Mesodermal cell (in vitro differentiated cells): Measurements from ENCODE around the gene CCNO.

Source experiments
- H3K27ac ChIP-seq: 2 replicates; pipeline ENCODE4 v1.7.0; 2013; ENCODE audit warnings: mild to moderate bottlenecking, low read depth, low read length, moderate library complexity; ENCODE audit not compliant: severe bottlenecking
- H3K36me3 ChIP-seq: 2 replicates; pipeline ENCODE4 v1.7.1; 2013; ENCODE audit warnings: mild to moderate bottlenecking, low read length, moderate library complexity; ENCODE audit not compliant: control insufficient read depth, insufficient read depth
- H3K4me1 ChIP-seq: one replicate; pipeline ENCODE4 v1.7.1; 2013; ENCODE audit warnings: mild to moderate bottlenecking, low read length; ENCODE audit not compliant: insufficient read depth, control insufficient read depth, poor library complexity, severe bottlenecking
- H3K4me3 ChIP-seq: 2 replicates; pipeline ENCODE4 v1.7.0; 2013; ENCODE audit warnings: low read length, control low read depth, mild to moderate bottlenecking; ENCODE audit not compliant: insufficient read depth, poor library complexity, severe bottlenecking; ENCODE audit errors: extremely low read depth
- H3K9me3 ChIP-seq: 2 replicates; pipeline ENCODE4 v1.7.1; 2013; ENCODE audit warnings: mild to moderate bottlenecking, low read length, moderate library complexity; ENCODE audit not compliant: control insufficient read depth
- WGBS, 2 experiments: methylation state at CpG; one replicate each; pipeline ENCODE4 v1.1.5; 2013; ENCODE audit warnings: missing lambda C conversion rate in 2 of 2; ENCODE audit not compliant: insufficient coverage in 2 of 2; 5-methylcytosine and 5-hydroxymethylcytosine counted together

Gene CCNO

DNA sequence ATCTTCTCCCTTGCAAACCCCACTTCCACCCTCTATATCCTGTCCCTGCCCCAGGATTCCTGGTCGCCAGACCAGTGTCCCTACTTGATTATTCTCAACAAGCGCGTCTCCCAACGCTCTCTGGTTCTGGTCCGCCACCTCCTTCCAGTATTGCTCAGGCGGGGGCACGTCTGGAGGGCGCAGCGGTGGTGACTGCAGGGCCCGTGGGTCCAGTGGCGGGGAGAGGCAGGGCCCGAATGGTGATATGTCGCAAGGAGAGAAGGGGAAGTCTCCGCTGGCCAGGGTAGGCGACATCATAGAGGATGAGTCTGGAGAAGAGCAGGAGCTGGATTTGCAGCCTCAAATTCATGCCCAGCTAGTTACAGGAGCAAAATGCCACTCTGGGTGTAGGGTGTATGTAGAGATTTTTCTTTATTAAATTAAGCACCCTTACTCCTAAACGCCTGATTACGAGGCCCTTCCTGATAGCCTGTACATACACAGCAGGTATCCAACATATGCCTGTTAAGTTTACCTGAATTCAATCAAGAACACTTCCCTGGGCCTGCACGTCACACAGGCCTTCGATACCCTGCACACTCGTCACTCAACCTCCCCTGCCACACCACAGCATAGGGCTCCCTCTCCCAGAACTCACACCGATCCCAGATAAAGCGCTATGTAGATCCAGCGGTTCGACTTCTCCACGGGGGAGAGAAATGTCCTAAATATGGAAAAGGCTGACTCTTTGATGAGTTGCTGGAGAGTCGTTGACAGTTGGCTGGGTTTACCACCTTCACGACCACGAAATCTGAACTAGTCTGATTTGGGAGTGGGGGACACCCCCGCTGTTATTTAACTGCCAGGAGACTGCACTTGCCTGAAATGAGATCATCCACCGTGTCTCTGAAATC, 11.1 kb downstream of the CCNO start:
- no peak overlapping the region for H3K4me3 ChIP-seq

DNA sequence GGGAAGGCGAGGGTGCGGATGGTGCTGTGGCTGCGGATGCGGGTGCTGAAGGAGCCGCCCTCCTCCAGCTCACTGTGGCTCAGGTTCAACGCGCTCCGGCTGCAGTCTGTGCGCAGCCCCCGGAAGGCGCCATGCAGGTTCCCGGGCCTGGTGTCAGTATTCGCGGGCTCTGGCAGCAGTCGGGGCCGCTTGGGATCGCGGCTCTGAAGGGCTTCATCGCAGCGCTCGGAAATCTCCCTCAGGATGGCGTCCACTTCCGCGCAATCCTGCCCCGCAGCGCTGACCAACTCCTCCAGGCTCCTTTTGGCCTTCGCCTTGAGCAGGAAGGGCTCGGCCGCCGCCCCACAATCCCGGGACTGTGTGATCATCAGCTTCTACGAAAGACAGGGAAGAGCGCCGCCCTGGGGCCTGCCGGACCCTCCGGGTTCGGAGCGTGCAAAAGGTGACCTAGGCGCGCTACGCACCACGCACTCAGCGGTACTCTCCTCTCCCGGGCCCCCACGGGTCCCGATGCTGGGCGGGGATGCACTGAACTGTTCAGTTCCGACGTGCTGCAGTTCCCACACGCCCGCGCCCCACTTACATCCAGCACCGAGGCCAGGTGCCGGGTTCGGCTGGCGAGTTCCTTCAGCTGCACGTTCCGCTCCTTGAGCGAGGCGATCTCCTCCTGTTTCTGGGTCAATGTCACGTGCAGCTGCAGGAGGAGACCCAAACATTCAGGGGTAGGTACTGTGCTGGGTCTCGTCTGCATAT, 12.8 kb downstream of the CCNO start:
- H3K9me3 ChIP-seq, result no peaks in the 10 kb centered on the region
- 0 to 1% methylated on average over 52 to 56 of the region's 62 CpGs for WGBS, 2 experiments
- H3K4me1 ChIP-seq, result peaks cover 8% of the 10 kb centered on the region

More for the DNA sequence above, 11.1 kb downstream of the CCNO start:
- H3K27ac ChIP-seq, result no peak overlapping the region
- H3K36me3 ChIP-seq, result no peaks in the 10 kb centered on the region
- H3K9me3 ChIP-seq, result no peaks in the 10 kb centered on the region
- peaks cover 8% of the 10 kb centered on the region for H3K4me1 ChIP-seq
- WGBS, 2 experiments, result 8 to 16% methylated on average over 21 to 22 of the region's 30 CpGs

DNA sequence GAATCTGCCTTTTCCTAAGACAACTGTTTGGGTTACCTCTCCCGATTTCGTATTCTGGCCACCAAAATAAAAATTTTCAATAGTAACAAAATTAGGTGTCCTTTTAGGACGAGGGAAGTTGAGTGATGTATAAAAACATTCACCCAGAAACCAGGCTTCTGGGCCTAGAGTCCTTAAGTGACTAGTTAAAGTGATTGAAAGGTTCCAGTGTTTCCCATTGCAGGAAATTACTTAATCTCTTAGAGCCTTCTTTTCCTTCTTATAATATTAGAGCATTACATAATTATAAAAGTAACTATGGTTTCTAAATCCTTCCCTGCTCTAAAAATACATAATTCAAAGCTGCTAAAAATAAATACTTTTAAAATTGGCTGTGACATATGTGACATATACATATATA, 13.6 kb downstream of the CCNO start:
- Histone ChIP-seq H3K36me3 (no peaks in the 10 kb centered on the region), H3K4me1 (peaks cover 8% of the 10 kb centered on the region), H3K4me3 (no peak overlapping the region), H3K9me3 (no peaks in the 10 kb centered on the region), H3K27ac (no peak overlapping the region)
- no CpG with 5 or more reads among the region's 3 CpGs for WGBS, 2 experiments

More for the DNA sequence above, 12.8 kb downstream of the CCNO start:
- Histone ChIP-seq H3K27ac (no peak overlapping the region), H3K36me3 (no peaks in the 10 kb centered on the region), H3K4me3 (peak overlapping the region; percentile 40)

DNA sequence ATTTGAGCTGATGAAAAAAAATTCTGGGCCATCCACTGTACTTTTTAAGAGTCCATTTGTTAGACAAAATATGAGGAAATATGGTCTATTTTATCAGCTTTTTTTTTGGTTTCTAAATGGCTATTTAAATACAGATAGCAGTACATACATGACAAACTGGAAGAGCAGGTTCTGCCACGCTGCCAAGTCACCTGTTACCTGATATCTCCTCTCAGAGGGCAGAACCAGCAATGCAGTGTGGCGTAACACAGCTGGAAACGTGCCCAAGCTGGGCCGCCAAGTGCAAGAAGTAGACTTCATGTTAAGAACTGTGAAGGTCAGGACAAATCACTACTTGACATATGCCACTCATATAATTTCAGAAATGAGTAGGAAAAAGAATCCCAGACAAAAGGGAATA, 14.4 kb downstream of the CCNO start:
- no peak overlapping the region for H3K27ac ChIP-seq
- peaks cover 8% of the 10 kb centered on the region for H3K4me1 ChIP-seq
- no peak overlapping the region for H3K4me3 ChIP-seq
- H3K36me3 ChIP-seq, result no peaks in the 10 kb centered on the region
- WGBS, 2 experiments, result 58 to 66% methylated on average over 2 to 3 of the region's 4 CpGs
- no peaks in the 10 kb centered on the region for H3K9me3 ChIP-seq

DNA sequence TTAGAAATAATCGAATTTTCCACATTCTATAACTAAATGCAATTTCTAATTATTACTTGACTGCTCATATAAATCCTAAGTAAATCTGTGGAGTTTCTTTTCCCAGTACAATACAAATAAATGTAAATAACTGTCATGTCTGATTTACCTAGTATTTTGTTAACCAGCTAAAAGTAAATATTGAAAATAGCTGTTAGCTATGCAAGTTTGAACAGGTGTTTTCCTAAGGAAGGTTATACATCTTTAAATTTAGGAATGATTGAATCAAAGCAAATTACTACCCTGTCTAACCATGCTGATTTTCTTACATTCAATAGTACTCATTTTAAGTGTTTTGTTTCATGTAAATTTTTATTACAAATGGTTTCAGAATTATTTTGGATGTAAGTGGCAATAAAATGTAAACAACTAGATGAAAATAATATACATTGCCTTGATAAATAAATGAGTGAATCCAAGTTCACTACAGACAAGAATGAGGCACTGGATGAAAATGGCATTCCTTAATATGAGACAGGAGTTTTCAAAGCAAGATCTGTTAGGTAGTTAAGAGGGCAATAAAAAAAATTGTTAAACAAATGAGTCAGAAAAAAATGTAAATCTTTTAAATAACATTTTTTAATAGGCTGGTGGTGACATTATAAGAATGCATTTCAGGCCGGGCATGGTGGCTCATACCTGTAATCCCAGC, 22.1 kb downstream of the CCNO start:
- 60% methylated on average over 1 of the region's 2 CpGs; no CpG with 5 or more reads in 1 of the 2 experiments for WGBS, 2 experiments
- no peaks in the 10 kb centered on the region for H3K4me1 ChIP-seq

DNA sequence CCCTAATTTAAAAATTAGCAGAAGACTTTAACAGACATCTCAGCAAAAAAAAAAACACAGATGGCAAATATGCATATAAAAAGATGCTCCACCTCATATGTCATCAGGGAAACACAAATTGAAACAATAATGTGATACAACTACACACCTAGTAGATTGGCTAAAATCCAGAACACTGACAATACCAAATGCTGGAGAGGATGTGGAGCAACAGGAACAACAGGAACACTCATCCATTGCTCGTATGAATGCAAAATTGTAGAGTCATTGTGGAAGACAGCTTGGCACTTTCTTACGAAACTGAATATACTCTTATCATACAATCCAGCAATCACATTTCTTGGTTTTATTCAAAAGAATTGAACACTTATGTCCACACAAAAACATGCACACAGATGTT, 28.4 kb downstream of the CCNO start:
- Histone ChIP-seq H3K4me1 (no peaks in the 10 kb centered on the region), H3K36me3 (no peaks in the 10 kb centered on the region), H3K4me3 (no peak overlapping the region), H3K9me3 (no peaks in the 10 kb centered on the region), H3K27ac (no peak overlapping the region)
- 89% methylated on average over 2 of the region's 2 CpGs; no CpG with 5 or more reads in 1 of the 2 experiments for WGBS, 2 experiments

More for the DNA sequence above, 22.1 kb downstream of the CCNO start:
- H3K36me3 ChIP-seq, result no peaks in the 10 kb centered on the region
- H3K4me3 ChIP-seq, result no peak overlapping the region
- H3K9me3 ChIP-seq, result no peaks in the 10 kb centered on the region
- no peak overlapping the region for H3K27ac ChIP-seq

DNA sequence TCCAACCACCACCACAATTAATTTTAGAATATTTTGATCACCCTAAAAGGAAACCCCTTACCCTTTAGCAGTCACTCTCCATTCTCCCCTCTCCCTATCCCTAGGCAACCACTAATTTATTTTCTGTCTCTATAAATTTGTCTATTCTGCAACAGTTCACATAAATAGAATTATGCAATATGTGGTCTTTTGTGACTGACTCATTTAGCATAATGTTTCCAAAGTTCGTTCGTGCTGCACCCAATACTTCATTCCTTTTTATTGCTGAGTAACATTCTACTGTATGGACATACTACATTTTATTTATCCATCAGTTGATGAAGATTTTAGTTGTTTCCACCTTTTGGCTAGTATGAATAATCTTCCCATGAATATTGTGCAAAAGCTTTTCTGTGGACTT, 42.2 kb downstream of the CCNO start:
- Histone ChIP-seq H3K27ac (no peak overlapping the region), H3K9me3 (no peaks in the 10 kb centered on the region), H3K36me3 (no peaks in the 10 kb centered on the region), H3K4me3 (no peak overlapping the region), H3K4me1 (no peaks in the 10 kb centered on the region)
- no CpG with 5 or more reads among the region's 2 CpGs for WGBS, 2 experiments

DNA sequence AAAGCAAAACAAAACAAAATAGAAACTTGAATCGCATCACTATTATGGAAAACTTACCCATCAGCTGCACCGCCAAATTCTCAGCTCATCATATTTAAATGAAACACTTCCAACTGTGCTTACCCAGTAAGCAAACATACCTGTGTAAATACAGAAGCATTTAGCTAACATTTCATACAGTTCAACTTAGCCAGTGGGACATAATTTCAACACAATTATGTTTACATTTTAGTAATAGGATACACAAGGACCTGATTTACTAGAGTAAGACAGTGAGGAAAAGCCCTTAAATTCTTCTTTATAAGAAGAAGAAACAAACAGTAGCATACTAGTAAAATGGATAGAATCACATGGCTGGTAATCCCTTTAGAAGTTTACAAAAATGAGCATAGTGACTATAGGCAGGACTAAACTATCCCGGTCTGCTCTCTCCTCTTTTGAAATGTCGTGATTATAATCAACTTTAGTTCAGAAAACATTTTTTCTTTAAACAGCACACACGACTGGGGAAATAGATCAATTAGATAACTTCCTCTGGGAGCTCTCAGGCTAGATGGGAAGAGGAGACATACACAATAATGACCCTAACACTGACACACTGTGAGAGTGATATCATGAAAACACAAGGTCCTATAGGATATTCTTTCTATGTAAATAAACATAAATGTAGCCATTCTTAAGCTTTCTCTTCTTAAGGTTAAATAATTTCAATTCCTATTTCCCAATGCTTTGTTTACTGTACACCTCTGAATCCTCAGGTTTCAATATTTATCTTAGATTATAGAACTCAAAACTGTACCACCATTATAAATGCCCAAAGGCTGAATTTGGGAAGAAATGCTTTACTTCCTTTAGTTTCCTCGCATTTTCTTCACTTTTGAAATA, 44.5 kb downstream of the CCNO start:
- H3K9me3 ChIP-seq, result no peaks in the 10 kb centered on the region

DNA sequence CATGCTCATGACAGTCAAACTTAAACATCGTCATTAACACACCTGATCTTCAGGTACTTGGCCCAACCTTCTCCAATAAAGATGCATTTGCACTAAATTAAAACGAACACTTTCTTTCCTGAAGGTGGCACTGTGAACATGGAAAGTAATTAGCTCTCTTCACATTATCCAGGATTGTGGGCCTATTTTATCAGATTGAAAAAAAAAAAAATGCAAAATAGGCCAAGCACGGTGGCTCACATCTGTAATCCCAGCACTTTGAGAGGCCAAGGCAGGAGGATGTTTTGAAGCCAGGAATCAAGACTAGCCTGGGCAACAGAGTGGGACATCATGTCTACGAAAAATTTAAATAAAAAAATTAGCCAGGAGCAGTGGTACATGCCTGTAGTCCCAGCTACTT, 46.0 kb downstream of the CCNO start:
- no peak overlapping the region for H3K27ac ChIP-seq
- 47 to 48% methylated on average over 3 to 4 of the region's 4 CpGs for WGBS, 2 experiments
- no peaks in the 10 kb centered on the region for H3K9me3 ChIP-seq
- H3K36me3 ChIP-seq, result no peaks in the 10 kb centered on the region
- H3K4me3 ChIP-seq, result no peak overlapping the region
- H3K4me1 ChIP-seq, result no peaks in the 10 kb centered on the region

More for the DNA sequence above, 44.5 kb downstream of the CCNO start:
- no peaks in the 10 kb centered on the region for H3K36me3 ChIP-seq
- H3K4me1 ChIP-seq, result no peaks in the 10 kb centered on the region
- no peak overlapping the region for H3K27ac ChIP-seq
- H3K4me3 ChIP-seq, result no peak overlapping the region
- 77 to 95% methylated on average over 2 to 5 of the region's 6 CpGs for WGBS, 2 experiments
